Vagina (tissue), 2 donors: ENCODE measurements around the gene RC3H2.

Source experiments
- CTCF ChIP-seq, 3 experiments: fragments of 450-650 bp in 2 of 3; fragments of 200-600 bp in 1 of 3; sonication (generic) in 1 of 3; IDR thresholded peaks; one replicate each; pipeline ENCODE4 v1.5.1; 2017 to 2019; ENCODE audit warnings: antibody characterized with exemption in 3 of 3, mild to moderate bottlenecking in 2 of 3, moderate library complexity in 2 of 3
- POLR2A ChIP-seq, 2 donors: fragments of 450-650 bp; IDR thresholded peaks; one replicate each; pipeline ENCODE4 v1.6.1; 2017; ENCODE audit warnings: antibody characterized with exemption in 2 of 2, mild to moderate bottlenecking in 2 of 2, moderate library complexity in 2 of 2
- POLR2AphosphoS5 ChIP-seq, 2 donors: sonication (generic); formaldehyde crosslinking; IDR thresholded peaks; one replicate each; pipeline ENCODE4 v1.9.0; 2017; ENCODE audit warnings: antibody characterized with exemption in 2 of 2, mild to moderate bottlenecking in 2 of 2, low read depth in 1 of 2; ENCODE audit not compliant: insufficient read depth in 1 of 2

- TF ChIP-seq CTCF (IDR thresholded peaks at IDR 0.05) = no peak
- no peak for TF ChIP-seq POLR2AphosphoS5 (IDR thresholded peaks at IDR 0.05; ENCODE audit: insufficient read depth in 1 of 2, low read depth in 1 of 2)
- no peak for TF ChIP-seq POLR2A (IDR thresholded peaks at IDR 0.05)
Measured at GRCh38 chr9:122948313-122948712, 43.2 kb upstream of the RC3H2 start.
